Gastrocnemius medialis (tissue), 4 donors: Measurements from ENCODE around the gene TDRD5.
A peak's percentile ranks its signal among the peaks of the same experiment; 100 is the strongest.

Experiments used
- POLR2A ChIP-seq, 2 donors: fragments of 450-650 bp; IDR thresholded peaks; one replicate each; pipeline ENCODE4 v1.6.1; 2017; ENCODE audit warnings: antibody characterized with exemption in 2 of 2, mild to moderate bottlenecking in 2 of 2, moderate library complexity in 2 of 2
- TF ChIP-seq, protein P1 (sequence below), 5 experiments: fragments of 450-650 bp in 3 of 5; fragments of 200-600 bp in 2 of 5; sonication (generic) in 2 of 5; IDR thresholded peaks in 4 of 5; conservative IDR thresholded peaks in 1 of 5; 1 replicate in 4 of 5; 2 replicates in 1 of 5; pipeline ENCODE4 v1.5.1; 2016 to 2019; ENCODE audit warnings: antibody characterized with exemption in 5 of 5, mild to moderate bottlenecking in 3 of 5, moderate library complexity in 3 of 5

DNA sequence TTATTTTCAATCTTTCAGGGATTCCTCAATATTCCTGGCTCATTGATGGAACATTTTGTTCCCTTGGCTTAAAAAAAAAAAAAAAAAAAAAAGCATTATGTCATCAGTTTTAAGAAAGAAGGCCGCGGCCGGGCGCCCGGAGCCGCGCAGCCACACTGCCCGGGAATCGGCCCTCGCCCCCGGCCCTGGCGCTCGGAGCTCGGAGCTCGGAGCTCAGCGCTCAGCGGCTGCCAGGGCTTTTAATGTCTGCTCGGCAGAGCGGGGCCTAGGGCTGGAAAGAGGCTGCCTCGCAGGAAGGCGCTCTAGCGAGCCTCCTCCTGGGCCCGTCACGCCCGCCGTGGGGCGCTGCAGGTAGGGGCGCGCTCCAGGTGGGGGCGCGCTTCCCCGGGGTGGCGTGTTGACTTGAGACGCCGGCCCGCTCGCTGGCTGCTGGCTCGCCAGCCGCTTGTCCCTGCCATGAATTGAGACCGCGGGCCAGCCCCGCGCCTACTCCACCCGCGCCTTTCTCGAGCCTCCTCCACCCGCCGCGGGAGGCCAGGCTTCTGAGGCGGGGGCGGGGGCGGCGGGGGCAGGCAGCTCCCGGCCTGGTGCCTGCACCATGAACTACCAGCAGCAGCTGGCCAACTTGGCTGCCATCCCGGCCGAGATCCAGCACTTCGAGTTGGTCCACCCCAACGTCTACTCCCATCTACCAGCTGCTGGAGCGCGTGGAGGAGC lies 5.4 kb upstream of the TDRD5 start:
- TF ChIP-seq, protein P1, sequence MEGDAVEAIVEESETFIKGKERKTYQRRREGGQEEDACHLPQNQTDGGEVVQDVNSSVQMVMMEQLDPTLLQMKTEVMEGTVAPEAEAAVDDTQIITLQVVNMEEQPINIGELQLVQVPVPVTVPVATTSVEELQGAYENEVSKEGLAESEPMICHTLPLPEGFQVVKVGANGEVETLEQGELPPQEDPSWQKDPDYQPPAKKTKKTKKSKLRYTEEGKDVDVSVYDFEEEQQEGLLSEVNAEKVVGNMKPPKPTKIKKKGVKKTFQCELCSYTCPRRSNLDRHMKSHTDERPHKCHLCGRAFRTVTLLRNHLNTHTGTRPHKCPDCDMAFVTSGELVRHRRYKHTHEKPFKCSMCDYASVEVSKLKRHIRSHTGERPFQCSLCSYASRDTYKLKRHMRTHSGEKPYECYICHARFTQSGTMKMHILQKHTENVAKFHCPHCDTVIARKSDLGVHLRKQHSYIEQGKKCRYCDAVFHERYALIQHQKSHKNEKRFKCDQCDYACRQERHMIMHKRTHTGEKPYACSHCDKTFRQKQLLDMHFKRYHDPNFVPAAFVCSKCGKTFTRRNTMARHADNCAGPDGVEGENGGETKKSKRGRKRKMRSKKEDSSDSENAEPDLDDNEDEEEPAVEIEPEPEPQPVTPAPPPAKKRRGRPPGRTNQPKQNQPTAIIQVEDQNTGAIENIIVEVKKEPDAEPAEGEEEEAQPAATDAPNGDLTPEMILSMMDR (IDR thresholded peaks at IDR 0.05 in 4 of 5, conservative IDR thresholded peaks at IDR 0.05 in 1 of 5) = peak in 1 of 5 experiments; percentile 19
- TF ChIP-seq POLR2A (IDR thresholded peaks at IDR 0.05) = no peak
